ENCODE results near the gene LCP1.

- no peak for TF ChIP-seq CTCF (IDR thresholded peaks at IDR 0.05; ENCODE audit: low read depth, low read length, poor library complexity, severe bottlenecking)
- no peak for TF ChIP-seq EZH2phosphoT487 (IDR thresholded peaks at IDR 0.05; ENCODE audit: borderline replicate concordance, low read length)
These were observed 95.0 kb downstream of the LCP1 start for GRCh38 chr13:46086985-46087384.

Data from DOHH2 (cell line).